CD4-positive, alpha-beta T cell treated with Interleukin-4 for 1 hour (primary cell): ENCODE data around the gene GAL3ST3.
A peak's percentile ranks its signal among the peaks of the same experiment; 100 is the strongest.
"Not testable (repeated sequence)": the region's sequence is repeated elsewhere in the genome, so short reads cannot be mapped to it uniquely, and the experiment has no call there.

ENCODE experiments used
- DNase-seq, 2 donors: peaks; one replicate each; pipeline ENCODE4 v3.0.0-alpha.2; 2020 to 2022

GAL3ST3 gene

GRCh38 chr11:66048547-66049323, at the start of gene GAL3ST3:
GAL3ST3 (minus strand) TSS chr11:66049161; CDS start chr11:66045415, 3,746 bp downstream.
- no peak for DNase-seq

GRCh38 chr11:66092125-66092524, 43.2 kb upstream of the GAL3ST3 start:
- DNase-seq, result not testable (repeated sequence)

- no peak for DNase-seq
Observed at GRCh38 chr11:66090288-66090687, 41.3 kb upstream of the GAL3ST3 start.

GRCh38 chr11:66089067-66089466, 40.1 kb upstream of the GAL3ST3 start:
- DNase-seq, result no peak

DNA sequence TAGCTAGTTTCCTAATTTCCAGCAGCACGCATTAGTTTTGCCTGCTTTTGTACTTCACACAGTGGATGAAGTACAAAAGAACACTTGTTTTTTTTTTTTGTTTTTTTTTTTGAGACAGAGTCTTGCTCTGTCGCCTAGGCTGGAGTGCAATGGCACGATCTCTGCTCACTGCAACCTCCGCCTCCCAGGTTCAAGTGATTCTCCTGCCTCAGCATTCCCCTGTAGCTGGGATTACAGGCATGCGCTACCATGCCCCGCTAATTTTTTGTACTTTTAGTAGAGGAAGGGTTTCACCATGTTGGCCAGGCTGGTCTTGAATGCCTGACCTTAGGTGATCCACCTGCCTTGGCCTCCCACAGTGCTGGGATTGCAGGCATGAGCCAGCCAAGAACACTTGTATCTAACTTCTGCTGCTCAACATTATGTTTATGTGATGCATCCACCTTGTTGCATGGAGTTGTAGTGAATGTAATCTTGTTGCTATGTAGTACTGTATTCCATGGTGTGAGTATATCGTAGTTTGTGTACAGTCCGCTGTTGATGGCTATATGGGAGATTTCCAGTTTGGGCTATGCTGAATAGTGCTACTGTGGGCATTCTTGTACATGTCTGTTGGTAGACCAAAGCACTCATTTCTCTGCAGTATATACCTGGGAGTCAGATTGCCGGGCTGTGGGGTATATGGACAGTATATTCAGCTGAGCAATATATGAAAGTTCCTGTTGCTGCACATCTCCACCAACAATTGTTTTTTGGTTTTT, 38.4 kb upstream of the GAL3ST3 start:
- DNase-seq, result no peak

DNA sequence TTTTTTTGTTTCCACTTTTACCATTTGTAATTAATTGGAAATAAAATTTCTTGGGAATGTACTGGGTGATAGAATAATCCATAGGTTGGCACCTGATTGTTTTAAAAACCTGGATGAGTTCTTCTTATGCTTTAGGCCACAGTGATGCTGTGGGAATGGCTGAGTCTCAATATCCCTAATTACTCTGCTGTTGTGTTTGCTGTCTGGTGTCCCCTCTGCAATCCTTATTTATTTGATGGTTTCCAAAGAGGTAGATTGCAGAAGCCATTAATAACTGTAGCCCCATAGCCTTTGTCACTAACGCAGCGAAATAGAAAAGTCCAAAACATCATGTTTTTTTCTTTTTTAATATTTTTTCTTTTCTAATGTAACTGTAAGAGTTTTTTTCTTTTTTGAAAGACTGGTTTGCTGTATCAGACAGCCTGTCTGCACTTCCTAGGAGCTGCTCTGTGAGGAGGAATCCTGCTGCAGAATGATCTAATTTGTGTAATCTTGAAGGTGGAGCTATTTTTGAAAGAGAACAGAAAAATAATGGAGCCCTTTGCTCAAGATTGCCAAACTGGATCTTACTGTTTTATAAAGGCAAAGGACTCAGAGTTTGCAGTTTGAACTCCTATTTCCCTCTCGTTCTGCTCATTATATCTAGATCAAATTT, 36.0 kb upstream of the GAL3ST3 start:
- DNase-seq, result no peak

DNA sequence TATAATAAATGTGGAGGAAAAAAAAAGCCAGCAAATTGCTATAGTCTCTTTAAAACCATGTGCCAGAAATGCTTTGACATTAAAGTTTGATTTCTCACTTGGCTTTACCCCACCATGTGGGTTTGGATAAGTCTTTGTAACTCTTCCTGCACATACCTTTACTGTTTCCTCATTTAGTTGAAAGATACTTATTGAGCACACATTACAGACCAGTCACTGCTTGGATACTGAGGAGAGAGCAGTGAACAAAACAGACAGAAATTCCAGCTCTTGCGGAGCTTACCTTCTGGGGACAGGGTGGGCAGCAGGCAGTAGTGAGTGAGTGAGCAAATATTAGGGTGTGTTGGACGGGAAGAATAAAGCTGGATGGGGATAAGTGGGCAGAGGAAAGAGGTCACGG, 34.8 kb upstream of the GAL3ST3 start:
- DNase-seq, result no peak

DNA sequence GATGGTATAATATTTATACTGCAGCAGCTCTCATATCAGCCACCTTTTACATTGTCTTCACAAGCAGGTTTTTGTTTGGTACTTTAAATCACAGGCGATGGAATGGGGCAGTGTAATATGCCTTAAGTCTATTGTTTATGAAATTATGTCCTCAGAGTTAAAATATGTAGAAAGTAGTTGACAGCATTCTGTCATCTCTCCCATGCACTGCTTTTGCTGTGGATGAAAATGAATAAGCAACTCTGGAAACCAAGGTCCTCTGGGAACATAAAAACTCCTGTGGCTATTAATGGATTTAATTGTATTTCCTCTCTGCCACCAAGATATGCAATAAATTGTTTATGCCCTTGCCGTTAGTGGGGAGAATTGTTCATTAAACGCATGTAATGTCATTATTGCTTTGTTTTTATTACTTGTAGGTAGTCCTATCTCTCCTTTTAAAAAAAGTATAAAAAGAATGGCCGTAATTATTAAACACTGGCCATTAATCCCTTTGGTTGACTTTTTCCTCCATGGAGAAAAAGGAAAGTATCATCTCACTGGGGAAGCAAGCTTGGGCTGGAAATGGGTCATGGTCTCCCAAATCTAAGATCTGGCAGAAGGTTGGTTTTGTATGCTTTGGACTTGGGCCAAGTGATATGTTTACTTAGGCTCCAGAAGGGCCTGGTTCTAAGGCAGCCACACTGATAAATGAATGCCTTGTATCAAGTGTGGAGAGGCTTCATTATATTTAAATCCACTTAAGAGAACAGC, 34.2 kb upstream of the GAL3ST3 start:
- no peak for DNase-seq

GRCh38 chr11:66081505-66081904, 32.5 kb upstream of the GAL3ST3 start:
- peak; percentile 81 to 84 for DNase-seq

GRCh38 chr11:66080055-66080817, 31.3 kb upstream of the GAL3ST3 start:
- peak; percentile 71 to 74 for DNase-seq

DNA sequence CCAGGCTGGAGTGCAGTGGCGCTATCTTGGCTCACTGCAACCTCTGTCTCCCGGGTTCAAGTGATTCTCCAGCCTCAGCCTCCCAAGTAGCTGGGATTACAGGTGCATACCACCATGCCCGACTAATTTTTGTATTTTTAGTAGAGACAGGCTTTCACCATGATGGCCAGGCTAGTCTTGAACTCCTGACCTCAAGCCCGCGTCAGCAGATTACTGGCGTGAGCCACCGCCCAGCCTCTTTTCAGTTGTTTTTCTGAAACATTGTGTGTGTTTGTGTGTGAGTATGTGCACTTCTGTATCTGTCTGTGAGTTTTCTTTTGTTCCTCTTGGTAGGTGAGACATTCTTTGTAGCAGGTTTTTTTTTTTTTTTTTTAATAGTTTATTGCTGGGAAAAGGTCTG, 30.0 kb upstream of the GAL3ST3 start:
- peak in 1 of 2 donors; percentile 16 for DNase-seq

DNA sequence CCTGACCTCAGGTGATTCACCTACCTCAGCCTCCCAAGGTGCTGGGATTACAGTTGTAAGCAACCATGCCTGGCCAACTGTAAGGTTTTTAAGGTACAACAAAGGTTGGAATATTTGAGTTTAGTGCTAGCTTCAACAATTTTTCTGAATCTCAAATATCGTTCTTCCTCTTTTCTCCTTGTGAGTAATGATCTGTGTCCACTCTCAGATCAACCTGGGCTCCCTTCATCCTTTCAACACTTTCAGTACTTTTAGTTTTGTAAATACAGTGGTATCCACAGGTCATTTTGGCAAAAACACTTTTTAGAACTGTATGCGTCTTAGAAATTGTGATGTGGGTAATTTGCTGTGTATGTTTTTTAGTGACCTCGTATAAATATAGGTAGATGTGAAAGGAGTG, 29.0 kb upstream of the GAL3ST3 start:
- no peak for DNase-seq

GRCh38 chr11:66076561-66076960, 27.6 kb upstream of the GAL3ST3 start:
- no peak for DNase-seq

DNA sequence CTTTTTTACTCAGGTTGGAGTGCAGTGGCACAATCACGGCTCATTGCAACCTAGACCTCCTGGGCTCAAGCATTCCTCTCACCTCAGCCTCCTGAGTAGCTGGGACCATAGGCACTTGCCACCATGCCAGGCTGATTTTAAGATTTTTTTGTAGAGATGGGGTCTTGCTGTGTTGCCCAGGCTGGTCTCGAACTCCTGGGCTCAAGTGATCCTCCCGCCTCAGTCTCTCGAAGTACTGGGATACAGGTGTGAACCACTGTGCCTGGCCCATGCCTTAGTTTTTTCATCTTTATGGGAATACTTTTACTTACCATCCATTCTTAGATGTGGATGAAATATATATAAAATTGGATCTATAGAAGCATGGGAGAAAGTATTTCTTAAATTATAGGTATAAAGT, 26.3 kb upstream of the GAL3ST3 start:
- no peak for DNase-seq

GRCh38 chr11:66073669-66074068, 24.7 kb upstream of the GAL3ST3 start:
- DNase-seq, result no peak

DNA sequence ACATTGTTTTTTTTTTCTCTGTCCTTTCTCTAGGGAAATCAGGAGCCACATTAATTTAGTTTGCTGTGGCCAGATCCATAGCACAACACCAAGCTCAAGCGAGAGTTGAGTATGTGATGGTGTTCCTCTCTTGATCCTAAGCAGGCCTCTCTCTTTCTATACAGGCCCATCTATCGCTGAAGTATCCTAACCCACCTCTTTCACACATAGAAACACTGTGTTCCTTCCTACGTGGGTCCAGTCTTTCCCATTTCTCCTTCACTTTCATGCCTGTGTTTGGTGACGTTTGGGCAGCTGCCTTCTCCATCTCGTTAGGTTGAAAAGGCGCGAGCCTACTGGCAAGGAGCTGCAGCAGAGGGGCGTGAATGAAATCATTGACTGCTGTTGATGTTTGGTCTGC, 23.6 kb upstream of the GAL3ST3 start:
- no peak for DNase-seq

DNA sequence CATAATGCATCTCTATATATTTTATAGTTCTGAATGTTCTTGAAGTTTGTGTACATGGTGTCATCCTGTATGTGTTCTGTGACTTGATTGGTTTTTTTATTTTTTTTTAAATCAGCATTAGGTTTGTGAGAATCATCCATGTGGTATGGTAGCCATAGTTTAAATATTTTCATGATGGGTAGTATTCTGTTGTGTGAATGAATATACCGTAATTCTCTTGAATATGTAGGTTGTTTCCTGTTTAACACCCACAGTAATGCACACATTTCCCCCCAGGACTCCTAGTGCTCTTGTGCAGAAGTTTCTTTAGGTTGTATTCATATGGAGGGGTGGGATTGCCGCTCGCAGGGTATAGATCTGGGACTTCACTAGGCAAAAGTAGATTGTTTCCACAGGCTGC, 23.1 kb upstream of the GAL3ST3 start:
- DNase-seq, result no peak

GRCh38 chr11:66071381-66071801, 22.4 kb upstream of the GAL3ST3 start:
- DNase-seq, result peak in 1 of 2 donors; percentile 36

DNA sequence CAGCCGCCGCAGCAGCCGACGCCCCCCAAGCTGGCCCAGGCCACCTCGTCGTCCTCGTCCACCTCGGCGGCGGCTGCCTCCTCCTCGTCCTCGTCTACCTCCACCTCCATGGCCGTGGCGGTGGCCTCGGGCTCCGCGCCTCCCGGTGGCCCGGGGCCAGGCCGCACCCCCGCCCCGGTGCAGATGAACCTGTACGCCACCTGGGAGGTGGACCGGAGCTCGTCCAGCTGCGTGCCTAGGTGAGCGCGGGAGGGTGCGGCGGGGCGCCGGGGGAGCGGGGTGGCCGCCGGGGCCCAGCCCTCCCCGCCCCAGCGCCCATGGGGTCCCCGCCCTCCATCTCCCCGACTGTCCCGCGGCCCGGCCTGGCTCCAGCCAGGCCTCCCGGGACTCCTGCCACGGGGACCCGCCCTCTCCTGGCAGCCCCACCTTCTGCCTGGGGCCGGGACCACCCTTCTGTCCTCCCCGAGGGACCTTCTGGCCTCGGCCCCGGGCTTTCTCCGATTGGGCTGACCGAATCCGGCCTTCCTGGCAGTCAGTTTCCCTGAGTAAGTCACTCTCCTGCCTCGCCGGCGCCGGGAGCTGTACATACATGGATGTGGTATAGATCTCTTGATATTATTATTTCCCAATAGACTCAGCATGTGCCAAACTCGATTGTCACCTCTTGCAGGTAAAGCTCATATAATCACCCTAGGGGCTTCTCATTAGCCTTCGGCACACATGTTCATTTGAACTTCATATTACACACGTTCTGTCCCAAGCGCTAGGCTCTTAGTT, 21.8 kb upstream of the GAL3ST3 start:
- DNase-seq, result peak in 1 of 2 donors; percentile 18

DNA sequence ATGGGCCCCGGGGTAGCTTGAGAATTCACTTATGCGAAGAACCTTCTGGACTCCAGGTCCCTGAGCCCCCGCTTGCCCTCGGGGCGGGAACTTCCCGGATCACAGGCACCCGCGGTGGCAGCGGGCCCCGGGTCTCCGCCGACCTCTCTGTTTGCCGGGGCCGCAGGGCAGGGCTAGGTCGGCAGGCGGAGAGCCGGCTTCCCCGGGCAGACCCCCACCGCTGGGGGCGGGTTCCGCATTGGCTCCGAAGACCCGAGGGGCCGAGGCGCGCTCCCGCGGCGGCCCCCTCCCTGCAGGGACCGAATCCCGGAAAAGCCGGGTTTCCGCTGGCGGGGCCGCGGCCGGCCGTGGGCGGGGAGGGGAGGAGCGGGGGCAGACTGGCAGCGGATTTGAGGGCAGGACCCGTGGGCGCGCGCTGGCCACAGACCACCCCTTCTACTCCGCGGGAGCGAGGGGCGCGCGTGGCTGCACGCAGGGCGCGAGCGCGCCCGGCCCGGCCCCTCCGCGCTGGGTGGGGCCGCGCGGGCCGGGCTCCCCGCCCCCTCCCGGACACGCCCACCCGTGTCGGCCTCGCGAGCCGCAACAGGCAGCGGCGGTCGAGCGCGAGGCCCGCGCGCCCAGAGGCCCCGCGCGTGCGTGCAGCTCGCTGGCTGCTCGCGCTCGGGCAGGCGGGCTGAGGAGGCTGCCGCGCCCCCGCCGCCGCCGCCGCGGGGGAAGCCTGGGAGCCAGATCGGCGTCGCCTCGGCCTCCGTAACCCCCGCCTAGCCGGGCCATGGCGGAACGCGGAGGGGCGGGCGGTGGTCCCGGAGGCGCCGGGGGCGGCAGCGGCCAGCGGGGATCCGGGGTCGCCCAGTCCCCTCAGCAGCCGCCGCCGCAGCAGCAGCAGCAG, 21.0 kb upstream of the GAL3ST3 start, which contains the start of gene PACS1:
TSS of gene PACS1 (plus strand) at position 558 of the 889 bp plus-strand sequence. CDS start at position 773, 215 bp downstream.
- peak; percentile 86 to 87 for DNase-seq
